Activated CD4-positive, alpha-beta T cell treated with anti-CD3 and anti-CD28 coated beads for 4 hours (primary cell): ENCODE measurements around the gene COX19.
A peak's percentile ranks its signal among the peaks of the same experiment; 100 is the strongest.

ENCODE experiments used
- DNase-seq, 2 donors: peaks; one replicate each; pipeline ENCODE4 v3.0.0-alpha.2; 2020

The COX19 gene, protein sequence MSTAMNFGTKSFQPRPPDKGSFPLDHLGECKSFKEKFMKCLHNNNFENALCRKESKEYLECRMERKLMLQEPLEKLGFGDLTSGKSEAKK

DNA sequence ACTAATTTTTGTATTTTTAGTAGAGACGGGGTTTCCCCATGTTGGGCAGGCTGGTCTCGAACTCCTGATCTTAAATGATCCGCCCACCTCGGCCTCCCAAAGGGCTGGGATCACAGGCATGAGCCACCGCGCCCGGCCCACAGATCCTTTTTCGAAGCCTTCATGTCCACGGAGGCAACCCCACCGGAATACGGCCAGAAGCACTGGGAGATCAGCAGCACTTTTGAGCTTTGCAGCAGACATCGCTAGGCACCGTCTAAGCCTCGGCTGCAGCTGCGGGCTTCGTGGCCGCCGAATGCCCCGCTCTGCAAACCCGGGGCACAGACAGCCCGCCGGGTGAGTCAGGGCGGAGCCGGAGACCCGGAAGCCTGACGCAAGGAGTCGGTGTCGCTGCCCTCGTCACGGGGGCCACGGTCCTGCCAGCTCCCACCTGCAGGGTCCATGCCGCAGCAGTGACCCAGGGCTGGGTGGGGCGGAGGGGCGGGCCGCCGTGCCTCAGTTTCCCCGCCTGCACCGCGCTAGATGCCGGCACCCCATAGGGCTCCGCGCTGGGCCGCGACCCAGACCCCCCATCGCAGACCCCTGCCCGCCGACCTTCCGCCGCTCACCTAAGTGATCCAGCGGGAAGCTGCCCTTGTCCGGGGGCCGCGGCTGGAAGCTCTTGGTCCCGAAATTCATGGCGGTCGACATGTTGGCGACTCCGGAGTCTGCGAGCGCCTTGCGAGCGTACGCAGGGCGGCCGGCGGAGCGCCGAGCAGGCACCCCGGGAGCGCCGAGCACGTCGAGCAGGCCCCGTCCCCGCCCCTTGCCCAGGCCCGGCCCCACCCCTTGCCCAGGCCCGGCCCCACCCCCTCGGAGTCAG lies at the start of gene COX19:
Gene COX19, minus strand, starts transcription at position 730 of the 862 bp plus-strand sequence. Its CDS starts 40 bp downstream, at position 690.
- DNase-seq = peak; percentile 88 to 91

DNA sequence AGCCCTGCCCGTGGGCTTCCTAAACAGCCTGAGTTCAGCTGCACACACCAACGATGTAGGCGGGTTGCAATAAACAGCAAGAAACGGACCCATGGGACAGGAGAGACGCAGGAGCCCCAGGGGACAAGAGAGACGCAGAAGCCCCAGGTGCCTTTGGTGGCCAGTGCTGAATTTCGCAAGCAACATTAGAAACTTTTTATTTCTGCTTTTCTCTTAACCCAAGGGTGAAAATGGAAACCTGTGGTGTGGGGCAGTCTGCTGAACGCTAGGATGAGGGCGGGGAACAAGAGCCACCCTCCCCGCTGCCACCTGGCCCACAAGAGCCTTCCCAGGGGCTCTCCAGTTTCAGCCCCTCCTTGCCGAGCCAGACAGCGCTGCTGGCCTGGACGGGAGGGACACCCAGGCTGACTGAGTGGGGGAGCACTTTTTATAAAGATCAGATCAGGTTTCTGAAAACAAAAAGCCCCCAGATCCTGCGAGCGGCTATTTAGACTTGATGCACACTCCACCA lies 49.0 kb upstream of the COX19 start:
- DNase-seq = no peak

DNA sequence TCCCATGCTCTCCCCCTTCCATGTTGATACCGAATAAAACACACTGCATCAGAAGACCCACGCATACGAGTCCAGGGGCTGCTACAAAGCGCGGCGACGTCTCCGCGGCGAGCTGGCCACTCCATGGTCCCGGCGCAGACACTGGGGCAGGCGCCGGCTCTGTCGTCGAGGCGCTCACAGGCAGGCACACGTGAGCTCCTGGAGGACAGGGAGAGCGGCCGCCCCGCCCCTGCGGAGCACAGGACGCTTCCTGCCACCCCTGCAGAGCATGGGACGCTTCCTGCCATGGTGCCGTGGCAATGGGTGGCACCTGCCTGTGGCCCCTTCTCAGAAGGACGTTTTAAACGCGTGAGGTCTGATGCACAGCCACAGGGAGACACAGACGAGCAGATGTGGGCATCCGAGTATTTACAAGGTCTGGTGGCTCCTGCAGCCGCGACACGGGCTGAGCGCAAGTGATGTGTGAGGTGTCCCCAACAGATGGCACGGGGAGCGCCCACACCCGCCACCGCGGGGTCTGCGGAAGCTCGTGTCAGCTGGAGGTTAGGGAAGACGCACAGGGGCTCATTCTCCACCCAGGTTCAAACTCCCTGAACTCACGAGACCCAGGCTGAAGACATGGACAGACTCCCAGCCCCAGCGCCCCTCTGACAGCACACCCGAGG lies 47.6 kb upstream of the COX19 start:
- no peak for DNase-seq

DNA sequence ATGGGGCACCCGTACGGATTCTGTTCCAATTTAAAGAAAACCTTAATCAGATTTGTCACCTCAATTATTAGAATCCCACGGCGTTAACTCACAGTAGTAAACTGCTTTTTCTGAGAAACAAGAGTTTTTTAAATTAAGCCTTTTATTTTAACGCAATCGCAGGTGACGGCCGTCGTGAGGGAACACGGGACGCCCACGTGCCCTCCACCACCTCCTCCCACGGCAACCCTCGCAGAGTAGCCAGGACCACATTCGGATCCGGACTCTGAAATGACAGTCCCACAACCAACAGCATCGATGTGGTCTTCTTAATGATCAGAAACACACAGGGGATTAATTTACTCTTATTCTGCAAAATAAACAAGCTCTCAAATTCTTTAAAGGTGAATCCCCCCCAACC lies 47.0 kb upstream of the COX19 start:
- no peak for DNase-seq

DNA sequence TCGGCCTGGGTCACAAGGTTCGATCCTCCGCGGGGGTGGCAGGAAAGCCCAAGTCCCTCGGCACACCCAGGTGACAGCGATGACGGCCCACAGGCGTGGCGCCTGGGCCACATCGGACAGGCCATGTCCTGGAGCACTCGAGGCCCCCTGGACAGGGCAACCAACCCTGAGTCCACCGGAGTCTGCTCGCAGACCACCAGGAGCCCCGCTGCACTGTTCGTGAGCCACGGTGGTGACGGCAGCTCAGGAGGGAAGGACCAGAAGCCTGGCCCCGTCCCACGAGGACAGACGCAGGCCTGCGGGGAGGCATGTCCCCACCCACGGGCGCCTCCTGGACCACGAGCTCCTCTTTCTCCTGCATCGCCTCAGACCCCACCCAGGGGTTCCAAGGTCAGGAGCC lies 46.6 kb upstream of the COX19 start:
- DNase-seq = no peak

DNA sequence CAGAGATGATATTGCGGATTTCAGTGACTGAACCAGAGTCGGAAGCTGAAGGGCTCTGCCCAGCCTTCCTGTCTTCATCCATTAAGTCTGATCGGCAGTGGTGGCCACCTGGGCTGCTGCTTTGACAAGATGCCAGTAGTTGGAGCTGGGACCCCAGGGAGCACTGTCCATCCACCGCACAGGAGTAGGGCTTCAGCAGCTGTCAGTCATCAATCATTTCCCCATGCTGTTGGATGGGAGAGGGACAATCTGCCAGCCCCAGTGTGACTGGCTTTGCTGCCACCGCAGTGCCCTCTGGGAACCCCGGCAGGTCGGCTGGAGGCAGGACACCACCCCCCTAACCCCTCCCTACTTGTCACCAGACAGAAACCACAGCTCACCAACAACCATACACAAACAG lies 46.0 kb upstream of the COX19 start:
- no peak for DNase-seq

DNA sequence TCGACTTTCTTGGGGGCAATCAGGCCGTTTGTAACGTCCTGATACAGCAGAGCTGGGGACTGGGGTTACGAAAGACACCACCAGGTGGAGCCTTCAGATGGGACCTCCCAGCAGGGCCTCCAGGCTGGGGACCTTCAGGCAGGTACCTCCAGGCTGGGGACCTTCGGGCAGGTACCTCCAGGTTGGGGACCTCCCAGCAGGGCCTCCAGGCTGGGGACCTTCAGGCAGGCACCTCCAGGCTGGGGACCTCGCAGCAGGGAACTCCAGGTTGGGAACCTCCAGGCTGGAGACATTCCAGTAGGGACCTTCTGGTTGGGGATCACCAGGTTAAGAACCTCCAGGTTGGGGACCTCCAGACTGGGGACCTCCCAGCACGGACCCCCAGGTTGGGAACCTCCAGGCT lies 45.5 kb upstream of the COX19 start:
- no peak for DNase-seq

DNA sequence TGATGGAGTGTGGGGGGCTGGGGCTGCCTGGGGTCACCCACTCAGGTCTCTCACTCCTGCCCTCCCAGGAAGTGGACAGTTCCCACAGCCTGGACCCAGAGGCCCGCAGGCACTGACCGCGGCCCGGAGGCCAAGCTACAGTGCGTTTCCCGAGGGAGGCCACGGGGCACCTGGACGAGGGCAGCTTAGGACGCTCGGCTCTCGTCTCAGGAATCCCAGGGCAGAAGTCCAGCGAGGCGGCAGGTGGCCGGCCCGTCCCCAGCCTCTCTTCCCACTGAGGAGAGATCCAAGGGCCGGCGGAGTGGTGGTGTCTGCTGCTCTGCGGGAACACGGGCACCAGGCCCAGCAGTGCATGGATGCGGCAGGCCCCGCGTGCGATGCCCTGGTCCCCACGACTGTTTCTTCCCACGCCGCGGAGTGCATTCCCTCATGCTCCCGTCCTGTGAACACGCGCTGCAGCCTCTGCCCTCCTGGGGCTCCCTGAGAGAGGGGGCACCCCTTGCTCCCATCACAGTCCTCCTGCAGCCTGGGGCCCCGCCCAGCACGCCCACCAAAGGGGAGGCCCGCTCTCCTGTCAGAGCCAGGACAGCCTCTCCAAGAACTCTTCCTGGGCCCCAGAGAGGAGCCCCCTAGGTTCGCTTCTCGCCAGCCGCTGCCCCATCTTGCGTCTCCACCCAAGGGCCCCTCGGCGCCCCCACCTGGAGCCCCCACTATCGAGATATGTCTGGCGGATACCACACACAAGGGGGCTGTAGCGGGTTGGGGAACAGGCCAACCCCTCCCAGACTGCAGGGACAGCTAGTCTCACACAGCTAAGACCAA lies 44.7 kb upstream of the COX19 start:
- DNase-seq = no peak

DNA sequence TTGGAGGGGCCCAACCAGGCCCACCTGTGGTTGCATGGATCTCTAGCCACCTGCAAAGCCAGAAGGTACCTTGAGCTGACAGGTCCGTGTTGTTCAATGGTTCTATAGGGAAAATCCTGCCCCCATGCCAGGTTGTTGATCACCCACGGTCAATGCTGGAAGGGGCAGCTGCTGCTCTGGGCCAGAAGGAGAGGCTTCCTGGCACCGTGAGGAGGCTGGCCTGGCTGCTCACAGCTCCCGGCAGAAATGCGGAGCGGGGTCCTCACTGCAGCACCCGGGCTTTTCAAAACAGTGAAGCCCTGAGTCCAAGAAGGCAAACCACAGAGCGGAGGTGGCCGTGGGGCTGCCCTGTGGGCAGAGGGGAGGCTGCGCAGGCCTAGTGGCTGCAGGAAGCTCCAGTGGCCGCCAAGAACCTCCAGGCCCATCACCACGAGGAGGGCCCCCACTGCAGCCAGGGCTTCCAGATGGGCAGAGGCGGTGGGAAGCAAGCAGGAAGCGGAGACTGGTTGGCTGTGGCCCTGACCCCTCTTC lies 44.0 kb upstream of the COX19 start:
- DNase-seq = no peak

DNA sequence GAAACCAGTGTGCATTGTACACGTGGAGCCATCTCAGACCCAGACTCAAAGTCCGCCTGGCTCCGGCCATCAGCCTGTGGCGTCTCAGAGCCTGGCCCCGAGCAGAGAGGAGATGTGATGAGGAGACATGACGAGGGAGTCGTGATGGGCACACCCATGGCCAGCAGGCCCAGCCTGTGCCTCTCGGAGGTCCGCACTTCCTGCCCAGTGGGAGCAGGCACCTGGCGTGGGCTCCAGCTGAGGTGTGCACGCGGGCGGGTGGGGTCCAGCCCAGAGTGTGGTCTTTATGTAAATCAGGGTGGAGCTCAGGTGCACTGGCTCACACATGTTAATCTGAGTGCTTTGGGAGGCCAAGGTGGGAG lies 43.0 kb upstream of the COX19 start:
- no peak for DNase-seq

DNA sequence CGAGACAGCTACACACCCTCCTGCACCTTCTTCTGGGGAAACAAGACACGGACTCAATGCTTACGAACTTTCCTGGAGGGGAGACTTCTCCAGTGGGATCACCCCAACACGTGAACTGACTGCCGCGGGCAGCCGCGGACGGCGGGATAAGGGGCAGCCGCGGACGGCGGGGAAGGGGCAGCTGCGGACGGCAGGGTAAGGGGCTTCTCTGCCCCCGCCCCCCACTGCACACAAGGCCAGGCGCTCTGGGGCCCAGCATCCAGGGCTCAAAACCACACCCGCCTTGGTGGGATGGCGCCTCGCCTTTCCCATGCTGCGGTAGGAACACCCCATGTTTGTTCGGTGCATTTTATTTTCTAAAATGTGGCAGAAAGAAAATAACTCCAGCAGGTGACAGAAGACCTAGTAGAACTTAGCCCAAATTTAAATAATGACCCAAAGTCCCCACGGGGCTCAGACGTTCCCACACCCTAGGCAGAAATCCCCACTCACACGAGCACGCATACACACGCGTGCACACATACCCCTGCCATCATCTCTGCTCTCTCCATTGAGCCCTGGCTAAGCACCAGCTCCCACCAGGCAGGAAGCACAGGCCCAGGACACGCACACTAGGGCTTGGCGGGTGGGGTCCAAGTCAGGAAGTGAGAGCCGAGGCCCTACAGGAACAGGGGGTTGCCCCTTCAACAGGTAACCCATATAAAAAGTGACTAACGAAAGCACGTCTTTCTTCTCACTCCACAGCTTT lies 42.4 kb upstream of the COX19 start:
- no peak for DNase-seq

DNA sequence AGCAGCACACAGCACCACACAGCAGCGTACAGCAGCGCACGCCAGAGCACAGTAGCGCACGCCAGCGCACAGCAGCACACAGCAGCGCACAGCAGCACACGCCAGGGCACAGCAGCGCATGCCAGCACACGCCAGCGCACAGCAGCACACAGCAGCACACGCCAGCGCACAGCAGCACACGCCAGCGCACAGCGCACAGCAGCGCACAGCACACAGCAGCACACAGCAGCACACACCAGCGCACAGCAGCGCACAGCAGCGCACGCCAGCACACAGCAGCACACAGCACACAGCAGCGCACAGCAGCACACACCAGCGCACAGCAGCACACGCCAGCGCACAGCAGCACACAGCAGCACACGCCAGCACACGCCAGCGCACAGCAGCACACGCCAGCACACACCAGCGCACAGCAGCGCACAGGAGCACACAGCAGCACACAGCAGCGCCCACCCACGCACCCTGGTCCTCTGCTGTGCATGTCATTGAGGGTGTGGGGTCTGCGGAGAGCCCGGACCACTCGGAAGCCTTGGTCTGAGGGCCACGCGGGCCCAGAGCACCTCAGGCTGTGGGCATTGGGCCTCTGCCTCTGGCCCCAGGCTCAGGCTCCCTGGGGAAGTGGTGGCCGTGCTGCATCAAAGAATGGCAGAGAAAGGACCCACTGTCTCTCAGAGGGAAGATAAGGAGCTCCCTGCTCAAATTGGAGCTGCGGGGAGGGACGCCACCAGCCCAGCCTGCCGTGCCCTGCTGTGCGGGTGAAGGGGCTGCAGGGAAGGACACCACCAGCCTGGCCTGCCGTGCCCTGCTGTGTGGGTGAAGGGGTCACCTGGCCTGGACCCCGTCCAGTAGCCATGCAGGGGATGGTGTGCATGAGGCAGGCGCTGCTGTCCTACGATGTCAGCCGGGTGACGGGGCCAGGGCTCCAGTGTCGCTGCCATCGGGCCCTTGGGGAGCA lies 41.5 kb upstream of the COX19 start:
- no peak for DNase-seq

DNA sequence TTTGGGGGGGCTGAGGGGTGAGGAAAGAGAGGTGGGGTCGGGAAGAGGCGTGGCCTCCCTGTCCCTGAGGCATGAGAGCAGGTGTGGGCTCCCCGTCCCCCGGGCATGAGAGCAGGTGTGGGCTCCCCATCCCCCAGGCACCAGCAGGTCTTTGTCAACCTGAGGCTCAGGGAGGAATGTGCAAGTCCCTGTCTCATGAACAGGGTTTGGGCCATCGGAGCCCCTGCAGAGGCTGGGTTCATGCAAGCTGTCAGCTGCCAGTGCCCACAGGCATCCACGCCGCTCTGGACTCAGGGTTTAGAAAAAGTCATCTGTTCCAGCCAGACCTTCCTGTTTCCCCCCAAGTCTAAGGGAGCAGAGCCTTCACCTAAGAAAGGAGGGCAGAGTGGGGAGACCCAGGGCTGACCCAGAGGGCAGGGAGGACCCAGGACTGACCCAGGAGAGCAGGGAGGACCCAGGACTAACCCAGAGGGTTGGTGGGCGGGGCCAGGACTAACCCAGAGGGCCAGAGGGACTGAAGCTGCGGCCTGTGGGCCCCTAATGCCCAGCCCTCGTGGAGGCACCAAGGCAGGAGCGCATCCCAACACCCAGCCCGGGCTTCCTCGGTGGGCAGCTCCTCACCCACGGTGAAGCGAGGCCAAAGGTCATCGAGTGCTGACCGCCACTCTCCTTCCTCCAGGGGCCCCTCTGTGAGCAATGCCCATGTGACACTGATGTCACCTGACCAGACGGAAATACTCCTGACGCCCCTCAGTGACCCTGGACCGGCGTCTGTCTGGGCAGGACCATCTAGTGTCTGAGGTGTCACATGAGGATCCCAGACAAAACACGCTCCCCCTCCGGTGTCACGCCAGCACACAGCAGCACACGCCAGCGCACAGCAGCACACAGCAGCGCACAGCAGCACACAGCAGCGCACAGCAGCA lies 40.1 kb upstream of the COX19 start:
- DNase-seq = no peak

DNA sequence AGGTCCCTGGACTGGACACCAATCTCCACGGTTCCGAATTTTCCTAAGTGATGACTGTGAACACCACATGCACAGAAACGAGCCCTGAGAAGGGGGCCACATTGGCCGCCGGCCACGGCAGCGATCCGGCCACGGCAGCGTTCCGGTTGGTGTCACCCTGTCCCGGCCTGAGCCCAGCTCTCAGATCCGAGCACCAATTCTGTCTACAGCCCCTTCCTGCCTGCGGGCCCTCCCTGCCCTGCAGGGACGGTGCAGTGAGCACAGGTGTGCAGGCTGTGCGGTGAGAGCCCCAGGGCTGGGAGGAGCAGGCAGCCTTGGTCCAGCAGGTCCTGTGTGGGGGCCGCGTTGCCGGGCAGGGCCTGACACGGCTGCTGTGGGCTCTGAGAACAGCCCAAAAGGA lies 39.3 kb upstream of the COX19 start:
- DNase-seq = no peak

DNA sequence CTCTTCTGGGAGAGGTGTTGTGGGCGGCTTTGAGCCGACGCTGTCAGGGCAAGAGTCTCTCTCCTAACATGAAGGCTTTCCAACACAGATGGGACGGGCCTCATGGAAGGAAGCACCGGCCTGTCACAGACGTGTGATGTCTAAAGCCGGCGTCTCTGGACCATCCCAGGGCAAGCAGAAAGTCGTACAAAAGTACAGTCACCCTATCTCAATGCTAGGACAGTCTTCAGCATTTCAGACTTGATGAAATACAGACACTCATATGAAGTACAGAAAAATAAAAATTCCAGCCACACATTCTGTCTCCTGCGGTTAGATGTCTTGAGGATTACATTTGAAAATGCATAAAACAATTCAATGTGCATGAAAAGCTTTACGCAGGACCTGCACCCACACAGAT lies 38.2 kb upstream of the COX19 start:
- DNase-seq = no peak

DNA sequence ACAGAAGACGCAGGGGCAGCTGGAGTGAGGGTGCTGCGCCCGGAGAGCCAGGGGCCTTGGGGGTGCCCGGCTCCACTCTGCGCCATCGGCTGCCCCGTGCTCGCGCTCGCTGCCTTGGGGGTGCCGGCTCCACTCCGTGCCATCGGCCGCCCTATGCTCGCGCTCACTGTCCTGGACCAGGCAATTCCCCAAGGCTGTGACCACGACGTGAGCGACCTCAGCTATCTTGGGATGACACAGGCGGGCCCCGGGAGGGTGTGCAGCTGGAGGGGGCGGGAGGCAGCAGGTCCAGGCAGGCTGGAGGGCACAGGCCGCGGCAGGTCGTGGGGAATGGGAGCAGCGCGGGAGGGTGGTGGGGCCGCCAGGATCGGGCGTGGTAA lies 37.4 kb upstream of the COX19 start:
- DNase-seq = no peak

DNA sequence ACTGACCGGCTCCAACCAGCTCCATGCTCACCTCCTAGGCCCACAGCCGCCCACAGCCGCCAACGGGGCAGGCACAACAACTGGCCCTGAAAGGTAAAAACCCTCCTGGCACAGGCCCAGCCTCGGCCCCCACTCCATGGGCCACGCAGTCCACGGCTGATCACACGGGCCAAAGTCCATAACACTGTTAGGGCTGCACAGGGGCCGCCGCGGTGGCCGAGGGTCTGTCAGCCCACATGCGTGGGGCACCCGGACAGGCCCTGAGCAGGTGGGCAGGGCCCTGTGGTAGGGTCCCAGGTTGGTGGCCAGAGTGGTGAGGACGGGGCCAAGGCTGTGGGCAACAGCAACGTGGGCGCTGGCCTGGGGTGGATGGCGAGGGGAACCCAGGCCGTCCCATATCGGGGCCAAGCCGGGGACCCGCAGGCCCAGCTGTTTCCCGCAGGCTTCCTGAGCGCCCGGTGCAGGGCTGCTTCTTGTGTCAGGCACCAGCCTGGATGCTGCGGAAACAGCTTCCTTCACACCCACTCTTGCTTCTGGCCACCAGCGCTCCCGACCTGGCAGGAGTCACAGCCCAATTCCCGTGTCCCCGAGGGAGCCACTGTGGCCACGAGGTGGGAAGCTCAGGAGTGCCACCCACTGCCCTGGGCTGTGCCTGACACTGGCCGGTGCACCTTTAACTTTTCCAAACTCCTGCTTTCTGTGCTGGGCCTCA lies 36.8 kb upstream of the COX19 start:
- no peak for DNase-seq

DNA sequence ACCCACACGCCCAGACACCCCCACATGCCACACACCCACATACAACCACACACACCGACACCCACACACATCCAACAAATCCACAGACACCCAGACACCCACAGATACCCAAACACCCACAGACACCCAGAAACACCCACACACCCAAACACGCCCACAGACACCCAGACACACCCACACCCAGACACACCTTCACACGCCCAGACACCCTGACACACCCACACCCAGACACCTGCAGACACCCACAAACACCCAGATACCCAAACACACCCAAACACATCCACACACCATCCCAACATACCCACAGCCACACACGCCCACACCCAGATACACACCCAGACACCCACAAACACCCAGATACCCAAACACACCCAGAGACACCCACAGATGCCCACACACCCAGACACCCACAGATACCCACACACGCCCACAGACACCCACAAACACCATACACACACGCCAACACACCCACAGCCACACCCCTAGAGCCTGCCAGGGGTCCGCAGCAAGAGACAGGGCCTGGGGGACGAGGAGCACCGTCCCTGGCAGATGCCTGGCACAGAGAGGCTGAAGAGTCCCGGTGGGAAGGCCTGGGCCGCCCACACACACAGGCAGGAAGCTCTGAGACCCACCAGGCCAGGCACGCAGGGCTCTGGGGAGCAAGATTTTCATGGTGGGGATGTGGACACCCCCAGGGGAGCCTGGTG lies 36.1 kb upstream of the COX19 start:
- no peak for DNase-seq

DNA sequence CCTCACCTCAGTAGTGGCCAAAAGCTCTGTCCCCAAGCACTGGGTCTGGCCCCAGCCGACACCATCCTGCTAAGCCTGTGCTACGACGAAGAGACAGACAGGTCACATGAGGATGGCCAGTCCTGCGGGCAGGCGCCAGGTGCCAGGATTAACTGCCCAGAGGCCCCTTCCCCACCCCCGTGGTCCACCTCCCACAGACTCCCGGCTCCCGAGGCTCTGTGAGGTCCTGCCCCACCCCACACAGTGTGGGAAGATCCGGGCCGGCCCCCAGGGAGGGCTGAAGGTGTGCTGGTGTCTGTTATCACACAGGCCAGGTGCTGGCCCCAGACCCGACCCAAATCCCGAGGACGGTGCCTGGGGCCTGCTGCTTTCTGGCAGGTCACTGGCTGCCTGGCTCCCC lies 34.9 kb upstream of the COX19 start:
- no peak for DNase-seq
